Fibroblast of lung (primary cell): Measurements from ENCODE around the gene RUVBL2. TPM values are rescaled to one million over a fixed set of nuclear protein-coding genes. Genes with fewer than 3 reads are reported as not detected.

Experiments used
- DNase-seq, 2 donors: peaks; one replicate each; pipeline versions ENCODE4 v3.0.0 to v3.0.0-alpha.2; 2010; ENCODE audit warnings: low read depth in 2 of 2
- H2AFZ ChIP-seq: 2 replicates; pipeline ENCODE4 v1.5.1; 2012; ENCODE audit warnings: low read length, control low read depth, inconsistent platforms
- H3K27ac ChIP-seq: 2 replicates; pipeline ENCODE4 v1.5.1; 2011; ENCODE audit warnings: low read length, control low read depth; ENCODE audit not compliant: insufficient read depth
- H3K27me3 ChIP-seq: 2 replicates; pipeline ENCODE4 v1.5.1; 2011; ENCODE audit warnings: mild to moderate bottlenecking, low read length; ENCODE audit not compliant: control insufficient read depth, insufficient read depth
- H3K36me3 ChIP-seq: 2 replicates; pipeline ENCODE4 v1.5.1; 2011; ENCODE audit warnings: low read length; ENCODE audit not compliant: control insufficient read depth, insufficient read depth
- H3K4me1 ChIP-seq: 2 replicates; pipeline ENCODE4 v1.5.1; 2011; ENCODE audit warnings: low read length; ENCODE audit not compliant: control insufficient read depth, insufficient read depth; ENCODE audit errors: extremely low read depth
- H3K4me2 ChIP-seq: 2 replicates; pipeline ENCODE4 v1.5.1; 2011; ENCODE audit warnings: low read length, control low read depth; ENCODE audit not compliant: insufficient read depth; ENCODE audit errors: extremely low read depth
- H3K4me3 ChIP-seq, 4 experiments: fragments of 200-600 bp in 1 of 4; sonication (generic) in 1 of 4; replicated peaks in 1 of 4; 2 replicates each; pipeline ENCODE4 v1.5.1; 2011 to 2016; ENCODE audit warnings: low read length in 4 of 4, low read depth in 3 of 4, mild to moderate bottlenecking in 3 of 4, control low read depth in 2 of 4, inconsistent platforms in 1 of 4, mixed read lengths in 1 of 4; ENCODE audit not compliant: insufficient read depth in 1 of 4; ENCODE audit errors: control extremely low read depth in 1 of 4
- H3K79me2 ChIP-seq: 2 replicates; pipeline ENCODE4 v1.5.1; 2012; ENCODE audit warnings: mild to moderate bottlenecking, low read length, inconsistent platforms; ENCODE audit not compliant: control insufficient read depth, insufficient read depth
- H3K9ac ChIP-seq: 2 replicates; pipeline ENCODE4 v1.5.1; 2011; ENCODE audit warnings: mild to moderate bottlenecking, low read length, control low read depth; ENCODE audit not compliant: insufficient read depth
- H3K9me3 ChIP-seq: 2 replicates; pipeline ENCODE4 v1.5.1; 2012; ENCODE audit warnings: low read depth, low read length; ENCODE audit not compliant: control insufficient read depth, insufficient read depth
- H4K20me1 ChIP-seq: 2 replicates; pipeline ENCODE4 v1.5.1; 2011; ENCODE audit warnings: low read length; ENCODE audit not compliant: control insufficient read depth, insufficient read depth; ENCODE audit errors: extremely low read depth
- EZH2 ChIP-seq: IDR thresholded peaks from 2 replicates; pipeline ENCODE4 v1.5.1; 2012; ENCODE audit warnings: low read length, control low read depth, mild to moderate bottlenecking; ENCODE audit errors: missing control alignments
- polyA plus RNA-seq, 2 donors: library from polyadenylated mRNA; depleted of rRNA in 1 of 2; stranded (reverse) in 1 of 2; unstranded in 1 of 2; fragments of >200 nt; gene quantifications; 2 replicates each; pipeline ENCODE4 v1.2.1, GENCODE V29; 2011 to 2012; ENCODE audit warnings: missing spikeins in 1 of 2
- total RNA-seq: library from RNA; depleted of rRNA; stranded (reverse); fragments of >200 nt; gene quantifications from 2 replicates; pipeline ENCODE4 v1.2.1, GENCODE V29; 2014
- TF ChIP-seq, protein P1 (sequence below), 2 donors: IDR thresholded peaks in 1 of 2; conservative IDR thresholded peaks in 1 of 2; 1 replicate in 1 of 2; 2 replicates in 1 of 2; pipeline ENCODE4 v1.5.1; 2011 to 2012; ENCODE audit warnings: low read length in 2 of 2, control low read depth in 1 of 2, inconsistent platforms in 1 of 2, low read depth in 1 of 2, mild to moderate bottlenecking in 1 of 2

RUVBL2 gene
- total and polyA plus RNA-seq, 2 donors (not counting 1 experiment from before 2014, with no cell fraction given), result 77.6 to 158 TPM

DNA sequence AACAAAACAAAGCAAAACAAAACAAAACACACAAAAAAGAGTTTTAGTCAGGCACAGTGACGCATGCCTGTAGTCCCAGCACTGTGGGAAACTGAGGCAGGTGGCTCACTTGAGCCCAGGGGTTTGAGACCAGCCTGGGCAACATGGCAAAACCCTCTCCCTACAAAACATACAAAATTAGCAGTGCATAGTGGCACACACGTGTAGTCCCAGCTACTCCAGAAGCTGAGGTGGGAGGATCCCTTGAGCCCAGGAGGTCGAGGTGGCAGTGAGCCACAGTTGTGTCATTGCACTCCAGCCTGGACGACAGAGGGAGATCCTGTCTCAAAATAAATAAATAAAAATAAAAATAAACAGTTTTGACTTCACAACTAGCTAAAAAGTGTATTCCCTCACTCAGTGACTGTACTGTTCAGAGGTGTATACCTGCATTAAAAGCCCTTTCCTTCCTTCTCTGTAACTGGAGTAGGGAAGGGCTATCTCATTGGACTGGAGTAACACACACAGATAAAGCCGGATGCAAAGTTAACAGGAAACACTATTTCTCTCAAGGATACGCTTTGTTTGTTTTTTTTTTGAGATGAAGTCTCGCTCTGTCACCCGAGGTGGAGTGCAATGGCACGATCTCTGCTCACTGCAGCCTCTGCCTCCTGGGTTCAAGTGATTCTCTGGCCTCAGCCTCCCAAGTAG, 42.7 kb upstream of the RUVBL2 start:
- Histone ChIP-seq H3K79me2 (peaks cover 12% of the 10 kb centered on the region), H3K4me2 (no peak overlapping the region), H2AFZ (no peak overlapping the region), H3K27me3 (no peaks in the 10 kb centered on the region), H3K9me3 (no peaks in the 10 kb centered on the region), H3K4me3 (no peak overlapping the region), H4K20me1 (no peaks in the 10 kb centered on the region), H3K4me1 (peaks cover 7% of the 10 kb centered on the region), H3K27ac (no peak overlapping the region), H3K9ac (no peak overlapping the region), H3K36me3 (peaks cover 4% of the 10 kb centered on the region)
- no peak for DNase-seq
- TF ChIP-seq, protein P1, sequence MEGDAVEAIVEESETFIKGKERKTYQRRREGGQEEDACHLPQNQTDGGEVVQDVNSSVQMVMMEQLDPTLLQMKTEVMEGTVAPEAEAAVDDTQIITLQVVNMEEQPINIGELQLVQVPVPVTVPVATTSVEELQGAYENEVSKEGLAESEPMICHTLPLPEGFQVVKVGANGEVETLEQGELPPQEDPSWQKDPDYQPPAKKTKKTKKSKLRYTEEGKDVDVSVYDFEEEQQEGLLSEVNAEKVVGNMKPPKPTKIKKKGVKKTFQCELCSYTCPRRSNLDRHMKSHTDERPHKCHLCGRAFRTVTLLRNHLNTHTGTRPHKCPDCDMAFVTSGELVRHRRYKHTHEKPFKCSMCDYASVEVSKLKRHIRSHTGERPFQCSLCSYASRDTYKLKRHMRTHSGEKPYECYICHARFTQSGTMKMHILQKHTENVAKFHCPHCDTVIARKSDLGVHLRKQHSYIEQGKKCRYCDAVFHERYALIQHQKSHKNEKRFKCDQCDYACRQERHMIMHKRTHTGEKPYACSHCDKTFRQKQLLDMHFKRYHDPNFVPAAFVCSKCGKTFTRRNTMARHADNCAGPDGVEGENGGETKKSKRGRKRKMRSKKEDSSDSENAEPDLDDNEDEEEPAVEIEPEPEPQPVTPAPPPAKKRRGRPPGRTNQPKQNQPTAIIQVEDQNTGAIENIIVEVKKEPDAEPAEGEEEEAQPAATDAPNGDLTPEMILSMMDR (conservative IDR thresholded peaks at IDR 0.05 in 1 of 2, IDR thresholded peaks at IDR 0.05 in 1 of 2; ENCODE audit: low read depth in 1 of 2, low read length in 2 of 2), result no peak
- TF ChIP-seq EZH2, result no peak

DNA sequence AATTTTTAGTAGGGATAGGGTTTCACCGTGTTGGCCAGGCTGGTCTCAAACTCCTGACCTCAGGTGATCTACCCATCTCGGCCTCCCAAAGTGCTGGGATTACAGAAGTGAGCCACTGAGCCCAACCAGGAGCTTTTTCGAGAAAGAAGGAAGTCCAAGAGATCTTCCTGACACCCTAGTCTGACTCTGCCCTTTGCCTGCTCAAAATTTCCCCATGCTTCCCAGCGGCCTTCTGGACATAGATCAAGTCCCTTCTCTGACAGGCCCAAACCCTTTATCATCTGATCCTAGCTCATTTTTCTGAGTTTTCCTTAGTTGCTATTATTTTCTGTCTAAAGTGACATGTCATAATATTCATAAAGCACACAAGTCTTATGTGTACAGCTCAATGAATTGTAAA, 40.5 kb upstream of the RUVBL2 start:
- no peak for DNase-seq
- no peaks in the 10 kb centered on the region for H4K20me1 ChIP-seq

DNA sequence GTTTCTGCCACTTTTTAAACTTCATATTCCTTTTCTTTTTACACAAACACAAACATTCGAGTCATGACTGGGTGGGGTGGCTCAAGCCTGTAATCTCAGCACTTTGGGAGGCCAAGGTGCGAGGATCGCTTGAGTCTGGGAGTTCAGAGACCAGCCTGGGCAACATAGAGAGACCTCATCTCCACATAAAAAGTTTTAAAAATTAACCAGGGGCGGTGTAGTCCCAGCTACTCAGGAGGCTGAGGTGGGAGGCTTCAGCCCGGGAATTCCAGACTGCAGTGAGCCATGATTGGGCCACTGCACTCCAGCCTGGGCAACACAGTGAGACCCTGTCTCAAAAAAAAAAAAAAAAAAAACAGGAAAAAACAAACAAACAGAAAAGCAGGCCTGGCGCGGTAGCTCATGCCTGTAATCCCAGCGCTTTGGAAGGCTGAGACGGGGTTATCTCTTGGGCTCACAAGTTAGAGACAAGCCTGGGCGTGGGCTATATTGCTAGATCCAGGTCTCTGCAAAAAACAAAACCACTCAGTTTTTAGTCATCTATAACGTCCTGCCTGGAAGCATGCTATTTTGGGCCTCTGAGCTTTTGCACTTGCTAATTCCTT, 39.6 kb upstream of the RUVBL2 start:
- no peak for TF ChIP-seq EZH2
- TF ChIP-seq, protein P1 (conservative IDR thresholded peaks at IDR 0.05 in 1 of 2, IDR thresholded peaks at IDR 0.05 in 1 of 2; ENCODE audit: low read depth in 1 of 2, low read length in 2 of 2), result no peak
- H3K4me3 ChIP-seq, result peak overlapping the region; percentile 52 to 96 (median 83)
- peaks cover 25% of the 10 kb centered on the region for H3K79me2 ChIP-seq
- H3K4me2 ChIP-seq, result peak overlapping the region; percentile 89
- H4K20me1 ChIP-seq, result no peaks in the 10 kb centered on the region
- no peaks in the 10 kb centered on the region for H3K9me3 ChIP-seq
- H3K27ac ChIP-seq, result peak overlapping the region; percentile 97
- H3K27me3 ChIP-seq, result no peaks in the 10 kb centered on the region
- H3K9ac ChIP-seq, result no peak overlapping the region
- H3K4me1 ChIP-seq, result peaks cover 11% of the 10 kb centered on the region
- peaks cover 8% of the 10 kb centered on the region for H3K36me3 ChIP-seq
- peak overlapping the region; percentile 81 for H2AFZ ChIP-seq
- no peak for DNase-seq

More for the DNA sequence above, 40.5 kb upstream of the RUVBL2 start:
- Histone ChIP-seq H3K79me2 (peaks cover 25% of the 10 kb centered on the region), H3K9me3 (no peaks in the 10 kb centered on the region), H3K27ac (no peak overlapping the region), H3K4me1 (peaks cover 11% of the 10 kb centered on the region), H3K4me2 (no peak overlapping the region), H2AFZ (no peak overlapping the region), H3K27me3 (no peaks in the 10 kb centered on the region), H3K4me3 (no peak overlapping the region), H3K9ac (no peak overlapping the region), H3K36me3 (peaks cover 8% of the 10 kb centered on the region)
- TF ChIP-seq, protein P1 (conservative IDR thresholded peaks at IDR 0.05 in 1 of 2, IDR thresholded peaks at IDR 0.05 in 1 of 2; ENCODE audit: low read depth in 1 of 2, low read length in 2 of 2), result no peak
- TF ChIP-seq EZH2, result no peak
